HepG2 (cell line): ENCODE measurements around the gene MRI1. TPM values are rescaled to one million over a fixed set of nuclear protein-coding genes. Genes with fewer than 3 reads are reported as not detected.
A peak's percentile ranks its signal among the peaks of the same experiment; 100 is the strongest.

Experiments used
- BORCS8-MEF2B ChIP-seq: sonication (generic); formaldehyde crosslinking; IDR thresholded peaks from 2 replicates; pipeline ENCODE4 v1.8.0; 2022; ENCODE audit warnings: mild to moderate bottlenecking, missing genetic modification reagents
- CSRNP1 ChIP-seq: sonication (generic); formaldehyde crosslinking; IDR thresholded peaks from 2 replicates; pipeline ENCODE4 v1.8.1; 2023; ENCODE audit warnings: mild to moderate bottlenecking, missing genetic modification reagents
- E2F5 ChIP-seq: sonication (generic); formaldehyde crosslinking; conservative IDR thresholded peaks from 2 replicates; pipeline ENCODE4 v1.4.0; 2020; ENCODE audit warnings: missing genetic modification reagents
- POGK ChIP-seq: sonication (generic); formaldehyde crosslinking; conservative IDR thresholded peaks from 2 replicates; pipeline ENCODE4 v1.8.0; 2022; ENCODE audit warnings: mild to moderate bottlenecking, moderate library complexity, missing genetic modification reagents
- ZBTB40 ChIP-seq, 2 experiments: fragments of 450-650 bp in 1 of 2; sonication (generic) in 1 of 2; formaldehyde crosslinking in 1 of 2; IDR thresholded peaks; 2 replicates each; pipeline versions ENCODE4 v1.6.1 to v1.8.0; 2016 to 2022; ENCODE audit warnings: antibody characterized with exemption in 1 of 2, mild to moderate bottlenecking in 1 of 2, missing genetic modification reagents in 1 of 2
- ZMYM3 ChIP-seq: sonication (generic); formaldehyde crosslinking; IDR thresholded peaks from 2 replicates; pipeline ENCODE4 v1.5.1; 2020; ENCODE audit warnings: mild to moderate bottlenecking, missing genetic modification reagents
- ZNF687 ChIP-seq: sonication (generic); formaldehyde crosslinking; IDR thresholded peaks from 2 replicates; pipeline ENCODE4 v1.5.1; 2020; ENCODE audit warnings: mild to moderate bottlenecking, missing genetic modification reagents, moderate library complexity
- ZNF740 ChIP-seq: sonication (generic); formaldehyde crosslinking; IDR thresholded peaks from 2 replicates; pipeline ENCODE4 v1.4.0; 2020; ENCODE audit warnings: missing genetic modification reagents
- polyA plus RNA-seq, 8 experiments: library from polyadenylated mRNA; depleted of rRNA in 3 of 8; stranded (reverse) in 7 of 8; unstranded in 1 of 8; fragments of >200 nt; fragmentation: Illumina TruSeq in 4 of 8; extraction: Trizol in 4 of 8; gene quantifications; 2 replicates each; pipeline versions ENCODE4 v1.2.1 to v1.2.3, GENCODE V29; 2011 to 2016; ENCODE audit warnings: low read depth in 4 of 8, missing spikeins in 1 of 8, mixed read lengths in 1 of 8; ENCODE audit not compliant: insufficient read depth in 1 of 8
- total RNA-seq, 5 experiments: library from RNA; depleted of rRNA; stranded (reverse); fragments of >200 nt; fragmentation: Illumina TruSeq; extraction: Trizol; gene quantifications; 2 replicates each; pipeline ENCODE4 v1.2.3, GENCODE V29; 2016; ENCODE audit warnings: low read depth in 1 of 5

MRI1 gene
- total and polyA plus RNA-seq, 2 of the 13 experiments (the other 11 are each of a cell fraction or from before 2014, with no cell fraction given) = 20.1 to 20.6 TPM

GRCh38 chr19:13764821-13765394 lies 586 bp downstream of the MRI1 start (continued):
- TF ChIP-seq POGK (CRISPR knock-in tag) = peak; percentile 20; the same call in 1 of the 2 replicates
- 0 out of 2 replicates have a peak, but pooled peaks have one; percentile 39 for TF ChIP-seq E2F5 (CRISPR knock-in tag)
- TF ChIP-seq ZNF740 = 0 out of 2 replicates have a peak, but pooled peaks have one; percentile 29
- 0 out of 2 replicates have a peak, but pooled peaks have one; percentile 33 for TF ChIP-seq BORCS8-MEF2B
- TF ChIP-seq ZNF687 (CRISPR knock-in tag) = peak; percentile 20; the same call in 1 of the 2 replicates
- TF ChIP-seq ZMYM3 (CRISPR knock-in tag) = 0 out of 2 replicates have a peak, but pooled peaks have one; percentile 15
- no peak for TF ChIP-seq ZBTB40 (IDR thresholded peaks at IDR 0.05)
- no peak for TF ChIP-seq ZBTB40 (CRISPR knock-in tag; IDR thresholded peaks at IDR 0.05)
- TF ChIP-seq CSRNP1 (CRISPR knock-in tag) = 0 out of 2 replicates have a peak, but pooled peaks have one; percentile 35
